ENCODE results near the gene INSC. TPM values are rescaled to one million over a fixed set of nuclear protein-coding genes. Genes with fewer than 3 reads are reported as not detected.

The INSC gene
- total and polyA plus RNA-seq, 2 of the 13 experiments (the other 11 are each of a cell fraction or from before 2014, with no cell fraction given): 0.09 TPM; not detected in 1

GRCh38 chr11:15286465-15286864, 171.7 kb downstream of the INSC start:
- POLR2A ChIA-PET: no interaction called here
- no peak overlapping the region for H3K4me2 ChIP-seq (ENCODE audit: low read depth, low read length)
- WGBS (ENCODE audit: low lambda C conversion rate): 20% methylated on average over 2 of the region's 2 CpGs
- FAIRE-seq (no peak), DNase-seq (ENCODE audit: low spot score) (no peak), ATAC-seq (no peak)
- H3K27me3 ChIP-seq (ENCODE audit: control insufficient read depth in 1 of 2, insufficient read depth in 2 of 2, low read length in 2 of 2): no peaks in the 10 kb centered on the region
- H3K4me3 ChIP-seq (replicated peaks in 1 of 3; ENCODE audit: insufficient read depth in 1 of 3, low read depth in 2 of 3, low read length in 3 of 3): no peak overlapping the region
- BruUV-seq (replicated peaks): no TSS peak
- no peaks in the 10 kb centered on the region for H3K36me3 ChIP-seq (replicated peaks in 1 of 2; ENCODE audit: control insufficient read depth in 1 of 2, insufficient read depth in 2 of 2, low read length in 2 of 2)
- H3K4me1 ChIP-seq (ENCODE audit: insufficient read depth, low read length): no peaks in the 10 kb centered on the region
- no peaks in the 10 kb centered on the region for H3K79me2 ChIP-seq (ENCODE audit: insufficient read depth, low read length)
- H3K27ac ChIP-seq (ENCODE audit: extremely low read length, insufficient read depth, low read length): no peak overlapping the region
- H4K20me1 ChIP-seq (ENCODE audit: insufficient read depth, low read length): no peaks in the 10 kb centered on the region
- intact Hi-C loops (cut with micrococcal nuclease; ENCODE audit: unreplicated experiment) (no loop called here), in situ Hi-C loops (cut with HindIII; ENCODE audit: extremely low pct_ligation_motif_present, low pct_unique_long_range_greater_than_20kb) (no loop called here)
- TF ChIP-seq SP1 (IDR thresholded peaks at IDR 0.05) (no peak), SP1 (CRISPR knock-in tag; IDR thresholded peaks at IDR 0.05) (no peak), ZNF282 (IDR thresholded peaks at IDR 0.05; ENCODE audit: partially characterized antibody) (no peak), SYNCRIP (IDR thresholded peaks at IDR 0.05; ENCODE audit: insufficient read depth, low read depth, low read length) (no peak), ZNF510 (CRISPR knock-in tag; IDR thresholded peaks at IDR 0.05; ENCODE audit: low read depth) (no peak), ZNF792 (CRISPR knock-in tag; IDR thresholded peaks at IDR 0.05) (no peak), SP5 (CRISPR knock-in tag; IDR thresholded peaks at IDR 0.05; ENCODE audit: borderline replicate concordance, low read depth) (no peak), CHD4 (IDR thresholded peaks at IDR 0.05; ENCODE audit: borderline replicate concordance, low read length) (no peak), NFYB (CRISPR knock-in tag; IDR thresholded peaks at IDR 0.05) (no peak), DRAP1 (CRISPR knock-in tag; IDR thresholded peaks at IDR 0.05) (no peak)
- no peaks in the 10 kb centered on the region for H3K9me3 ChIP-seq (ENCODE audit: low read length)
- H3K9ac ChIP-seq (ENCODE audit: insufficient read depth, low read depth, low read length): no peak overlapping the region
- CTCF ChIA-PET (ENCODE audit: low intra/inter-chr PET ratio, low total read pairs): no interaction called here
- no peak overlapping the region for H2AFZ ChIP-seq (ENCODE audit: low read length)

GRCh38 chr11:15288863-15289262, 174.1 kb downstream of the INSC start:
- POLR2A ChIA-PET: no interaction called here
- BruUV-seq (replicated peaks): no TSS peak
- WGBS (ENCODE audit: low lambda C conversion rate): 0% methylated on average over 1 of the region's 2 CpGs
- Histone ChIP-seq H3K4me1 (ENCODE audit: insufficient read depth, low read length) (no peaks in the 10 kb centered on the region), H3K79me2 (ENCODE audit: insufficient read depth, low read length) (no peaks in the 10 kb centered on the region), H3K4me3 (replicated peaks in 1 of 3; ENCODE audit: insufficient read depth in 1 of 3, low read depth in 2 of 3, low read length in 3 of 3) (no peak overlapping the region), H4K20me1 (ENCODE audit: insufficient read depth, low read length) (no peaks in the 10 kb centered on the region), H3K36me3 (replicated peaks in 1 of 2; ENCODE audit: control insufficient read depth in 1 of 2, insufficient read depth in 2 of 2, low read length in 2 of 2) (no peaks in the 10 kb centered on the region), H3K4me2 (ENCODE audit: low read depth, low read length) (no peak overlapping the region), H3K27me3 (ENCODE audit: control insufficient read depth in 1 of 2, insufficient read depth in 2 of 2, low read length in 2 of 2) (no peaks in the 10 kb centered on the region), H3K9me3 (ENCODE audit: low read length) (no peaks in the 10 kb centered on the region), H3K9ac (ENCODE audit: insufficient read depth, low read depth, low read length) (no peak overlapping the region), H2AFZ (ENCODE audit: low read length) (no peak overlapping the region), H3K27ac (ENCODE audit: extremely low read length, insufficient read depth, low read length) (no peak overlapping the region)
- ATAC-seq (no peak), DNase-seq (ENCODE audit: low spot score) (no peak), FAIRE-seq (no peak)
- intact Hi-C loops (cut with micrococcal nuclease; ENCODE audit: unreplicated experiment): no loop called here
- in situ Hi-C loops (cut with HindIII; ENCODE audit: extremely low pct_ligation_motif_present, low pct_unique_long_range_greater_than_20kb): no loop called here
- CTCF ChIA-PET (ENCODE audit: low intra/inter-chr PET ratio, low total read pairs): no interaction called here
- TF ChIP-seq NFE2 (CRISPR knock-in tag; IDR thresholded peaks at IDR 0.05): no peak

All from HepG2 (cell line).